HG03520 (cell line): ENCODE results near the gene DOCK2.
"Not testable (repeated sequence)": the region's sequence is repeated elsewhere in the genome, so short reads cannot be mapped to it uniquely, and the experiment has no call there.

Source experiments
- ATAC-seq: cut with Tn5 transposase; IDR thresholded peaks from one replicate; pipeline ENCODE4 v1.9.1; 2021; ENCODE audit warnings: mild to moderate bottlenecking, moderate library complexity; ENCODE audit not compliant: unreplicated experiment

The DOCK2 gene

GRCh38 chr5:169636477-169637084, 494 bp upstream of the DOCK2 start:
- no peak for ATAC-seq

DNA sequence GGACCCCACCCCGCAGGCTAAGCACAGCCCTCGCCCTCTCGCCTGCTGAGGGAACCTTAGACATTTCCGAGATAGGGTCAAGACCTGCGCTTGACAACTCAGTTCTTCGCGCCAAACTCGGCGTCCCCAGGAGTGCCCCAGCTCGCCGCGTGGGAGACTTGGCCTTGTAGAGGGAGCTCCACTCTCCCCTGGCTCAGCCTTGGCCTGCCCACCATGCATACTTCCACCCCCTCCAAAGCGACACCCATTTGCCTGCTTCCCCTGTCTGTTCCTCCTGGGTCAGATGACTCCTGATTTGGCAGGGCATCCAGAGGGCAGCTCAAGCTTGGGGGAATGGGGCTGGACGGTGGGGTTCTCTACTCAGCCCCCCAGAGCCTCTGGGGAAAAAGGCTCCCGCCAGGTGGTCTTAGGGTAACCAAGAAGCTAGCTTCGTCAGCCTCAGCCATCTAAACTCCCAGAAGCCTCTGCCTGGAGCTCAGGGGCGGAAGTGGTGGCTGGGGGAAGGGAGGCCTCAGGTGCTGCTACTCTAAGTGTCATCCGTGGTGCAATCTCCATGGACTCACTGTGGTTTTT, 560 bp downstream of the DOCK2 start:
- ATAC-seq: peak; percentile 40

DNA sequence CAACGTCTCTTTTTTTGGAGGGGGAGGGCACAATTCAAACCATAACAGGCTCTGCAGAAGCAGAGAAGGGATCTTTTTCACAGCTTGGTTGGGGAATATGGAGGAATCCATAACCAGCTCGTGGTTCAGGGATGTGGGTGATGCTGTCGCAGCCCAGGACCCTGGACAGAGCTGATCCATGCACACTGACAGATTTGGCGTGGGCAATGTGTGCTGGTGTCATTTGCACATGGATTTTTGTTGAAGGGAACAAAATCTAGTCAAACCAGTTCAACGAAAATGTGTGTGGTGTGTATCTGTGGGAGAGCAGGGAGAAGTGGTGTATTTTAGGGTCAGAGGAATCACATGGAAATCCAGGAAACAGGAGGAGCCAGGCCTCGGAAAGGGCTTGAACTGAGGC, 4.2 kb downstream of the DOCK2 start:
- no peak for ATAC-seq

DNA sequence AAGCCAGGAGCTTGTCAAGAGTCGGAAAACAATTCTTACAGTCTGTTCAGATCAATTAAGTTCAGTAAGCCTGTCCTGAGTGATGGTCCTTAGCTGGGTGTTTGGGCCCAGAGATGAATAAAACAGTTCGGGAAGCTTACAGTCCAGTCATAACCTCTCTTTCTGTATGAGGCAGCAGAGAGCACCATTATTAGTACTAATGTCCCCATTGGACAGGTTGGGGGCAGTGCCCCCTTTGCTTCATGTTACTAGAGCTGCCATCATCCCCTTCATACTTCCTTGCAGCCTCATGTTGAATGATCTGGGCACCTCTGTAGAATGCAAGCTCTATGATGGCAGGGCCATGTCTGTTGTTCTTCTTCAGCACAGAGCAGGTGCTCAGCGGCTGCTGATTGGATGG, 9.8 kb downstream of the DOCK2 start:
- ATAC-seq: peak; percentile 35

DNA sequence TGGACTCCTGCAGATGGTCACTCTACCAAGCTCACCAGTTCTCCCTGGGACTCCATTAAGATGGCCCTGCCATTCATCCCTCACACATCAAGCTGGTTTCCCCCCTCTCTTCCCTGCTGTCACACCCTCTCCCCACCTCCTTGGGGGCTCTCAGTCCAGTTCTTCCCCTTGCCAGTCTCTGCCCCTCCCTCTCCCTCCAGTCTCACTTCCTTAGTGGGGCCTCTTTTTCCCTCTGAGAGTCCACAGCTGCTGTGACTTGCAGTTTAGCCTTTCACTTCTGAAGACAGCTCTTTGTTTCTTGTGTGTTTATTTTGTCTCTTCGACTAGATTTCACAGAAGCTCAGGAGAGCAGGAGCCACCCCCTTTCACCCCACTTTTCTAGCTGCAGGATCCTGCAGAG, 10.5 kb downstream of the DOCK2 start:
- peak; percentile 33 for ATAC-seq

- no peak for ATAC-seq
Measured at GRCh38 chr5:169648725-169649310, 11.7 kb downstream of the DOCK2 start.

DNA sequence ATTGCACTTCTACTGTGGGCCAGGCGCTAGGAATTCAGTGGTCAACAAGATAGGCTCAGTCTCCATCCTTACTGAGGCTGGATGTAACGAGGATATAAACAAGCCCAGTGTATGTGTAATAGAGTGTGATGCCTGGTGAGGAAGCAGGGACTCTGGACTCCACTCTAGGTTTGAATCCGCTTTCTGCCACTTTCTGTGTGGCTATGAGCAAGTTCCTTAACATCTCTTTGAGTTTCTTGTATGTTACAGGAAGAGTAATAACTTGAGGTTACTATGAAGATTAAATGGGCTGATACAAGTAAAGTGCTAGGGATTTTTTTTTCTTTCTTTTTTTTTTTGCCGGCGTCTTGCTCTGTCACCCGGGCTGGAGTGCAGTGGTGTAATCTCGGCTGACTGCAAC, 12.4 kb downstream of the DOCK2 start:
- ATAC-seq: no peak

- ATAC-seq: peak; percentile 37
Measured at GRCh38 chr5:169650701-169651331, 13.7 kb downstream of the DOCK2 start.

GRCh38 chr5:169651526-169651925, 14.5 kb downstream of the DOCK2 start:
- ATAC-seq: no peak

DNA sequence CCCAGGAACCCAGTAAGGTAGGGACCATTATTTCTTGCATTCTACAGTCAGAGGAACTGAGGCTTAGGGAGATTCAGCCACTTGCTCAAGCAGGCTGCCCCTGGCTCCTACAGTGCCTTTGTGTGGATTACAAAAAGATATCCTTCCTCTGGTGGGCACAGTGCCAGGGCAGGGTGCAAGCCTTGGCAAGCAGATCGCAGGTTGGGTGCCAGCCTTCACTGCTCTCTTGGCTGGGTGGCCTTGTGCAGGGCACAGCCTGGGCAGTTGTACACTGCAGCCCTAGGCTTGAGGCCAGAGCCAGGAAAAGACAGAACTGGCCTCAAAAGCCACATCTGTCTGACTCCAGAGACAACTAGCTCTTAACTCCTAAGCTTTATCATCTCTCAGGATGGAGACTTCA, 15.0 kb downstream of the DOCK2 start:
- ATAC-seq: no peak

DNA sequence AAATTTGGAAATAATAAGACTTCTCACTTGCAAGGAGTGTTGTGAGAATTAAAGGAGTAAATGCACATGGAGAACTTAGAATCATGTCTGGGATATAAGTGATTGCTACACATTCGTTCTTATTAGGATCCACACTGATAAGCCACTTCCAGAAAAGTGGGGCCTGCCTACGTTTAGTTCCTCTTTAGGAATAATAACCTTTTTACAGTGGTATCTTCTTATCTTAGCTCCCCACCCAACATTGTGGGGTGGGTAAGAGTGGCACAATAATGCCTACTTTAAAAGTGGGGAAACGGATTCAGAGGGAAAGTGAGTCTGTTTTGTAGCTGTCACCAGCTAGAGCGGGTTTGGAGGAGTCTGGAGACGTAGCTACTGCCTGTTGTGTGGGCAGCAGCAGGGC, 16.0 kb downstream of the DOCK2 start:
- ATAC-seq: no peak

- no peak for ATAC-seq
Measured at GRCh38 chr5:169655353-169655752, 18.3 kb downstream of the DOCK2 start.

DNA sequence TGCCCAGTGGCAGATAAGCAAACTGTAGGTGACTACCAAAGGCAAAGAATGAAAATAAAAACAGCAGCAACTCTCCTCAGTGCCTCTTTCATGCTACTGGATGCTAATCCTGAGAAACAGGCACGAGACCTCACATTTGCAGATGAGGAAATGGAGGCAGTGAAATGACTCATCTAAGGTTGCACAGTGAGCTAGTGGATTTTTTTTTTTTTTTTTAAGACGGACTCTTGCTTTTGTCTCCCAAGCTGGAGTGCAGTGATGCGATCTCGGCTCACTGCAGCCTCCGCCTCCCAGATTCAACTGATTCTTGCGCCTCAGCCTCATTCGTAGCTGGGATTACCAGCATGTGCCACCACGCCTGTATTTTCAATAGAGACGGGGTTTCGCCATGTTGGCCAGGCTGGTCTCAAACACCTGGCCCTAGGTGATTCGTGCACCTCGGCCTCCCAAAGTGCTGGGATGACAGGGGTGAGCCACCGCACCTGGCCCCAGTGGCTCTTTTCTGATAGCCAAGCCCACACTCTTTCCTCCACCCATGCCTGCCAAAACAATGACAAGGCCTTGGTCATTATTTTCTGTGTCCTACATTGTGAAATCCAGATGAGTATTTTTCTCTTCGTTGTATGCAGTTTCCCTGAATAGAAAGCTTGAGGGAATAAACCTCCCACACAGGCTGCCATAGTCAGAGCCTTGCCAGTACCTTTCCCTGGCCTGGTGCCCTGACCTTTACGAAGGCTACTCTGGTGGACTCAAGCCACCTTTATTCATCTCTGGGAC, 19.2 kb downstream of the DOCK2 start:
- ATAC-seq: peak; percentile 70

- ATAC-seq: no peak
Measured at GRCh38 chr5:169657127-169657526, 20.1 kb downstream of the DOCK2 start.

DNA sequence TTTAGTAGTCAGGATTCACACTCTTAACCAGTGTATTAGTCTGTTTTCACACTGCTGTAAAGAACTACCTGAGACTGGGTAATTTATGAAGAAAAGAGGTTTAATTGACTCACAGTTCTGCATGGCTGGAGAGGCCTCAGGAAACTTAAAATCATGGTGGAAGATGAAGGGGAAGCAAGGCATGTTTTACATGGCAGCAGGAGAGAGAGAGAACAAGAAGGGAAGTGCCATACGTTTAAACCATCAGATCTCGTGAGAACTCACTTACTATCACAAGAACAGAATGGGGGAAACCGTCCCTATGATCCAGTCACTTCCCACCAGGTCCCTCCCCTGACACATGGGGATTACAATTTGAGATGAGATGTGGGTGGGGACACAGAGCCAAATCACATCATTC, 25.4 kb downstream of the DOCK2 start:
- not testable (repeated sequence) for ATAC-seq

- ATAC-seq: no peak
Measured at GRCh38 chr5:169663537-169663936, 26.5 kb downstream of the DOCK2 start.

GRCh38 chr5:169666365-169666764, 29.3 kb downstream of the DOCK2 start:
- no peak for ATAC-seq

DNA sequence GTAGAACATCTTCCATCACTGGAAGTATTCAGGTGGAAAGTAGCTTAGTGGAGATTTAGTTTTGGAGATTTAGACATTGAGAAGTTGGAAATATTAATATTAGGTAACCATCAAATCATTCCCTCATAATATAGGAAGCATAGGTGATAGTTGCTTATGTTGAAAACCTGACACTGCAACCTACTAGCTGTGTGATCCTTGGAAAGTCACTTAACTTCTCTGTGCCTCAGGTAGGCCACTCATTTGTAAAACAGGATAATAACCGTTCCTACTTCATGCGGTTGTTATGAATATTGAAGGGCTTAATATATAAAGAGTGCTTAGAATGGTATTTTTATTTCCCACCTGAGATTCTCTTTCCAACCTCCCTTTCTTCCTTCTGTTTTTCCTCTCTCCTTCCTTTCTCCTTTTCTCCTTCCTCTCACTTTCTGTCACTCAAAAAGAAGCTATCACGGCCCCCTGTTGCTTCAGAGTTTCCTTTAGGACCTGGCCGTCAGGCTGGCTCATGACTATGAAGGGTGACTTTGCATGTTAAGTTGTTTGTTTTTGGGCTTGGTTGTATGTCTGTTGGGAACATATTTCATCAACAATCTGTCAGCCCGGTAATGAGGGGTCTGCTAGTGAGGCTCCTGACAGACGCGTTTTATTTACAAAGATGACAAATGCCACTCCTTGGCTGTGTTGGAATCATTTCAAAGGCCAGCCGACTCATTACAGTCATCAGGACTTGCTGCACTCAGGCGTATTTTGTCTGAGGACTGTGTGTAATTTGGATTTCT, 31.0 kb downstream of the DOCK2 start:
- no peak for ATAC-seq

- no peak for ATAC-seq
Measured at GRCh38 chr5:169668732-169669131, 31.7 kb downstream of the DOCK2 start.

DNA sequence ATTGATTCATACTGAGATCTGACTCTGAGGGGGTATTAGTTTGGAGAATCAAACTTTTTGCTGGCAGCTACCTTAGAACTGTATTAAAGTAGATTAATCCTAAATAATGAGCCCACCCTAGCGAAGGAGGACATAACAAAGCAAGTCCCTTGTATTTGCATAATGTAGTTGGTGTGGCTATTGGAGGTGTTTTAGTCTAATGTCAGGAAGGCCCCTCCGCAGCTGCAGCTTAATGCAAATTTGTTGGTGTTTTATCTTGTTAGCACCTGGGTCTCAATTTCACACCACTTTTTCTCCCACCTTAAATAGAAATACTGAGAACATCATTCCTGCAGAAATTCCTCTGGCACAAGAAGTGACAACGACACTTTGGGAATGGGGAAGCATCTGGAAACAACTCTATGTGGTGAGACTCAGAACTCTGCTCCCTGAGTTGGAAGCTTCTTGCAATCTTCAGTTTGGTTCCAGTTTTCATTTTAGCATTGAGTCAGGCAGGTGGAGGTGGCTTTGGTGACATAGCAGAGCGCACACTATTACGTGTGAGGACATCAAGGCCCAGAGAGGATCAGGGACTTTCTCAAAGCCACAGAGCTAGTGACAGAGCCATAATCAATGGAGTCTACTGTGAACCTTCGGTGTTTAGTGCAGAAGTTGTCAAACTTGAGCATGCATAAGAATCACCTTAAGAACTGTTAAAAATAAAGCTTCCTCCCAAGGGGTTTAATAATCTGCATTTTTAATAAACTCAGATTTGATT, 33.9 kb downstream of the DOCK2 start:
- ATAC-seq: peak; percentile 98
